ENCODE data around the gene SERTM1. TPM values are rescaled to one million over a fixed set of nuclear protein-coding genes. Genes with fewer than 3 reads are reported as not detected.

Gene SERTM1
- polyA plus RNA-seq (2013, experiment 1 of 2): 0.80 TPM
- 0.77 TPM for polyA plus RNA-seq (2013, experiment 2 of 2)

DNA sequence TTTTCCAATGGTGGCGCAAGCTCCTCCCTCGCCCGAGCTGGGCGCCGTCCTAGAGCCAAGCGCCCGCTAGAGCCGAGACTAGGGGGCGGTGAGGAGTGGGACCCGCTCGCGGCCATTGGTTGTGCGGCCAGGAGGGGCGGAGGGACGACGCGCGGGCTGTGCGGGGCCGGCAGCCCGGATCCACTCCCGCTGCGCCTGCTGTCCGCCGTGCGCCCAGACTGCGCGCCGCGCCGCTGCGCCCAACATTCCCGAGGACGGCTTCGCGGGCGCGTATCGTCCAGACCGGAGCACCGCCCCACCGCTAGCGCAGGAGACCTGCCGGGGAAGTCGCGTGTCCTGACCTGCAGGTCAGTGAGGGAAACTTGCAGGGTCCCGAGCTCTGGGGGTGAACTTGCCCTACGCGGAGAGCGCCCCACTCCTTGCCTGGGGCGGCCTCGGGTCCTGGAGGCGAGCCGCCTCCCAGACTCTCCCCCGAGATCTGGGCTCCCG, at the start of gene SERTM1:
TSS of gene SERTM1 (plus strand) at position 183 of the 489 bp plus-strand sequence. CDS start 21,059 bp downstream, outside the sequence.
- no peak within 1 kb of the TSS for H3K27ac ChIP-seq (ENCODE audit: low read depth, low read length)

DNA sequence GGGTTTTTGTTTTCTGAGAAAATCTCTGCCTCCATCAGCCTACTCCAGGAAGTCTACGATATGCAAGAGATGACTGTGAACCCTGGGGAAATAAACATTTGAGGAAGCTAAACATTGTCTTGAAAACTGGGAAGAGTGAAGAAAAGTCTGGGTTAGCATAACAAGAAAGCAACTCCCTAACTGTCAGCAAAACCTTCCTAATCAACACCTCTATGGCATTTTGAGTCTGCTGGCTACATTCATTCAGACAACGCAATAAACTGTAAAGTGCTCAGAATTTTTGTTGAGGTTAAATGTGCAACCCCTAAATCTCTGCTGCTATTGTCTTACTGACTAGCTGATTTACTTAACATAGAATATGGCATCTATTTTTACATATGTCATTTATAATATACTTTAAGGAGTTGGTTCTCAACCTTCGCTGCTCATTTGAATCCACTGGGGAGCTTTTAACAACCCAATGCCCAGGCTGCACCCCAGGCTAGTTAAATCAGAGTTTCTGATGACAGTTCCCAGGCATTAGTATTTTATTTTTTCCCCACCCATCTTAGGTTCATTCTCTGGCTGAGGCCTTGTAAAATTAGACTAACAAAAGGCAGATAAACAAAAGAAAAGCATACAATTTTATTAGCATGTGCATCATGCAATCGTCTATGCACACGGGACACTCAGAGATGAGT, 45.3 kb upstream of the SERTM1 start:
- no peak overlapping the region for H2AK5ac ChIP-seq (ENCODE audit: low read length)
- no peak overlapping the region for H2BK5ac ChIP-seq (ENCODE audit: low read length)
- H3K27ac ChIP-seq (ENCODE audit: low read depth, low read length): no peak overlapping the region
- H2BK120ac ChIP-seq (ENCODE audit: low read depth, low read length): no peak overlapping the region
- H3K36me3 ChIP-seq (ENCODE audit: control insufficient read depth, insufficient read depth, low read length): no peaks in the 10 kb centered on the region
- H3K79me2 ChIP-seq (ENCODE audit: control insufficient read depth, insufficient read depth, low read length): no peaks in the 10 kb centered on the region
- H3K4me1 ChIP-seq (ENCODE audit: control insufficient read depth, low read depth, low read length): no peaks in the 10 kb centered on the region
- H3K4me3 ChIP-seq (ENCODE audit: low read length): no peak overlapping the region
- H2BK15ac ChIP-seq (replicated peaks; ENCODE audit: low read depth): no peak overlapping the region
- H3K9ac ChIP-seq (ENCODE audit: low read length): no peak overlapping the region
- H3K56ac ChIP-seq (ENCODE audit: low read length): no peak overlapping the region
- no peak overlapping the region for H3K4ac ChIP-seq (ENCODE audit: low read depth, low read length)
- no peak overlapping the region for H3K23ac ChIP-seq (ENCODE audit: low read length)
- H4K5ac ChIP-seq (ENCODE audit: low read length): no peak overlapping the region
- no CpG with 5 or more reads among the region's 5 CpGs for WGBS (ENCODE audit: extremely low coverage, insufficient coverage, low lambda C conversion rate)
- H3K18ac ChIP-seq (ENCODE audit: low read length): no peak overlapping the region
- DNase-seq: no peak
- H3K4me2 ChIP-seq (ENCODE audit: low read length): no peak overlapping the region
- H3K27me3 ChIP-seq (ENCODE audit: insufficient read depth, low read length, poor library complexity): no peaks in the 10 kb centered on the region
- no peak overlapping the region for H4K8ac ChIP-seq (ENCODE audit: low read depth, low read length)
- H3K79me1 ChIP-seq (ENCODE audit: low read length): no peaks in the 10 kb centered on the region

More for the DNA sequence above, at the start of gene SERTM1:
- Histone ChIP-seq H3K9ac (ENCODE audit: low read length) (peak within 1 kb of the TSS; percentile 56), H3K36me3 (ENCODE audit: control insufficient read depth, insufficient read depth, low read length) (no peaks in the 10 kb centered on the region), H4K8ac (ENCODE audit: low read depth, low read length) (no peak within 1 kb of the TSS), H2AK5ac (ENCODE audit: low read length) (no peak within 1 kb of the TSS), H3K79me1 (ENCODE audit: low read length) (no peaks in the 10 kb centered on the region), H3K56ac (ENCODE audit: low read length) (peak within 1 kb of the TSS; percentile 74), H3K79me2 (ENCODE audit: control insufficient read depth, insufficient read depth, low read length) (no peaks in the 10 kb centered on the region), H3K27me3 (ENCODE audit: insufficient read depth, low read length, poor library complexity) (peaks cover 18% of the 10 kb centered on the region), H2BK15ac (replicated peaks; ENCODE audit: low read depth) (no peak within 1 kb of the TSS), H2BK120ac (ENCODE audit: low read depth, low read length) (no peak within 1 kb of the TSS), H3K4ac (ENCODE audit: low read depth, low read length) (no peak within 1 kb of the TSS), H3K18ac (ENCODE audit: low read length) (no peak within 1 kb of the TSS), H2BK5ac (ENCODE audit: low read length) (no peak within 1 kb of the TSS), H3K4me1 (ENCODE audit: control insufficient read depth, low read depth, low read length) (peaks cover 2% of the 10 kb centered on the region), H4K5ac (ENCODE audit: low read length) (no peak within 1 kb of the TSS), H3K4me2 (ENCODE audit: low read length) (peak within 1 kb of the TSS; percentile 60), H3K4me3 (ENCODE audit: low read length) (peak within 1 kb of the TSS; percentile 22), H3K23ac (ENCODE audit: low read length) (no peak within 1 kb of the TSS)
- WGBS (ENCODE audit: extremely low coverage, insufficient coverage, low lambda C conversion rate): no CpG with 5 or more reads among the region's 56 CpGs
- peak; percentile 77 for DNase-seq

DNA sequence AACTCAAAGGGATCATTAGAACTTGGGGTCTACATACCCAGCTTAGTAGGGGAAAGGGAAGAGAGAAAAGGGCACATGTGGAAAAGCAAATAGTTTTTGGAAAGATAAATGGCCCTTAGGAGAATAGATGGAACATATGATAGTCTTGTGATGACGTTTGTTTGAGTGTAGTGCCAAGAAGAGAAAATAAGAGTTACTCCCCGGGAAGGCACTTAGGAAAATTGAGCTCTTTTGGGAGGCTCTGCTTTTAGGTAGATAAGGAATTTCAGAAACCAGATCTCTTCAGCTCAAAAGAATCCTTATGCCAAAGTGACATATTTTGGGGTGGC, 44.8 kb upstream of the SERTM1 start:
- H2AK5ac ChIP-seq (ENCODE audit: low read length): no peak overlapping the region
- H3K4me1 ChIP-seq (ENCODE audit: control insufficient read depth, low read depth, low read length): no peaks in the 10 kb centered on the region
- H2BK120ac ChIP-seq (ENCODE audit: low read depth, low read length): no peak overlapping the region
- H3K27ac ChIP-seq (ENCODE audit: low read depth, low read length): no peak overlapping the region
- no peak overlapping the region for H3K4ac ChIP-seq (ENCODE audit: low read depth, low read length)
- no peaks in the 10 kb centered on the region for H3K79me1 ChIP-seq (ENCODE audit: low read length)
- H3K79me2 ChIP-seq (ENCODE audit: control insufficient read depth, insufficient read depth, low read length): no peaks in the 10 kb centered on the region
- H4K8ac ChIP-seq (ENCODE audit: low read depth, low read length): no peak overlapping the region
- H3K56ac ChIP-seq (ENCODE audit: low read length): no peak overlapping the region
- no peak overlapping the region for H2BK15ac ChIP-seq (replicated peaks; ENCODE audit: low read depth)
- no peak overlapping the region for H2BK5ac ChIP-seq (ENCODE audit: low read length)
- no peak overlapping the region for H3K9ac ChIP-seq (ENCODE audit: low read length)
- no peak overlapping the region for H3K4me3 ChIP-seq (ENCODE audit: low read length)
- no peaks in the 10 kb centered on the region for H3K36me3 ChIP-seq (ENCODE audit: control insufficient read depth, insufficient read depth, low read length)
- no peak overlapping the region for H3K23ac ChIP-seq (ENCODE audit: low read length)
- H3K18ac ChIP-seq (ENCODE audit: low read length): no peak overlapping the region
- no peak overlapping the region for H3K4me2 ChIP-seq (ENCODE audit: low read length)
- H3K27me3 ChIP-seq (ENCODE audit: insufficient read depth, low read length, poor library complexity): no peaks in the 10 kb centered on the region
- DNase-seq: no peak
- no peak overlapping the region for H4K5ac ChIP-seq (ENCODE audit: low read length)
- no CpG with 5 or more reads among the region's 2 CpGs for WGBS (ENCODE audit: extremely low coverage, insufficient coverage, low lambda C conversion rate)

DNA sequence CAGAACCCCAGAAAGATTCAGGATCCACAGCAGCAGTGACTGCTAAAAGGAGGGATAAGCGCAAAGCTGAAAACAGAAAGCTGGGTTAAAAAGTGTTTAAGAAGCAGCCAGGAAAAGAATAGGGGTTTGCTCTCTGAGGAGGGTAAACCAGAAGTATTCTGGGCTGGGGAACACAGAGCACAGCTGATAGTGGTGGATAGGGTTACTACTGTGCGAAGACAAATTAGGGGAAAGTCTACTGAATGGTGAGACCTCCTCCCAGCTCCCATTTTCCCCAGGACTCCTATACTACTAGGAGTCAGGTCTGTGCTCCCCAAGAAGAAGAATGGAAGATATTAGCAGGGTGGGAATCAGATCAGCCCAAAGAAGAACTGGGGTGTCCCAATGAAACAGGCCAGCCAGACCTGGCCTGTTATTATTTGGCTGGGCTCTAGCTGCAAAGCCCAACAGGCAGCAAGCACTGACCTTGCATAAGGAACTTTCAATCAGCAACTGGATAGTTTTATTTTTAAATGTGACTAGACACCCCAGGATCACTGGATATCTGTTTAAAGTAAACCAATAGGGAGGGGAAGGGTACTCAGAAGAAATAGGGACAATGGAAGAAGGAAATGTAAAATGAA, 43.5 kb upstream of the SERTM1 start:
- Histone ChIP-seq H3K36me3 (ENCODE audit: control insufficient read depth, insufficient read depth, low read length) (no peaks in the 10 kb centered on the region), H3K79me1 (ENCODE audit: low read length) (no peaks in the 10 kb centered on the region), H2AK5ac (ENCODE audit: low read length) (no peak overlapping the region), H3K4me3 (ENCODE audit: low read length) (no peak overlapping the region), H3K27ac (ENCODE audit: low read depth, low read length) (no peak overlapping the region), H4K5ac (ENCODE audit: low read length) (no peak overlapping the region), H4K8ac (ENCODE audit: low read depth, low read length) (no peak overlapping the region), H2BK120ac (ENCODE audit: low read depth, low read length) (no peak overlapping the region), H3K79me2 (ENCODE audit: control insufficient read depth, insufficient read depth, low read length) (no peaks in the 10 kb centered on the region), H3K4me1 (ENCODE audit: control insufficient read depth, low read depth, low read length) (no peaks in the 10 kb centered on the region), H3K4me2 (ENCODE audit: low read length) (no peak overlapping the region), H3K56ac (ENCODE audit: low read length) (no peak overlapping the region), H3K4ac (ENCODE audit: low read depth, low read length) (no peak overlapping the region), H3K9ac (ENCODE audit: low read length) (no peak overlapping the region), H3K18ac (ENCODE audit: low read length) (no peak overlapping the region), H3K27me3 (ENCODE audit: insufficient read depth, low read length, poor library complexity) (no peaks in the 10 kb centered on the region), H2BK15ac (replicated peaks; ENCODE audit: low read depth) (no peak overlapping the region), H2BK5ac (ENCODE audit: low read length) (no peak overlapping the region), H3K23ac (ENCODE audit: low read length) (no peak overlapping the region)
- no CpG with 5 or more reads among the region's 2 CpGs for WGBS (ENCODE audit: extremely low coverage, insufficient coverage, low lambda C conversion rate)
- no peak for DNase-seq

DNA sequence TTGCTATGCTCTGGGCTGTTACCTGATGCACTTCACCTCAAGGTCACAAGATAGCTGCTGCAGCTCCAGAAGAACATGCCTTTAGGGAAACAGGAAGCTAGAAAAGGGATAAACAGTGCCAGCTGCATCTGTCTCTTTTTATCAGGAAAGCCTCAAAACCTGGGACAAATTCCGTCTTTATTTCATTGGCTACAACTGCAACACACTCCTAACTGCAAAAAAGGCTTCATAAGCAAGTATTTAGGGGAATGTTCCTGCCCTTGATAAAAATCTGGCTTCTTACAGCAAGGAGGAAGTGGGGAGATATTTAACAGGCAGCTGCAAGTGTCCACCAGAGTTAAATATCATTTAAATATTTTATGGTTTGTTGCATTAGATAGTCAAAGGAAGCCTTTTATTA, 34.2 kb upstream of the SERTM1 start:
- Histone ChIP-seq H2BK15ac (replicated peaks; ENCODE audit: low read depth) (no peak overlapping the region), H3K36me3 (ENCODE audit: control insufficient read depth, insufficient read depth, low read length) (no peaks in the 10 kb centered on the region), H3K56ac (ENCODE audit: low read length) (no peak overlapping the region), H2BK5ac (ENCODE audit: low read length) (no peak overlapping the region), H2AK5ac (ENCODE audit: low read length) (no peak overlapping the region), H4K5ac (ENCODE audit: low read length) (no peak overlapping the region), H3K23ac (ENCODE audit: low read length) (no peak overlapping the region), H2BK120ac (ENCODE audit: low read depth, low read length) (no peak overlapping the region), H4K8ac (ENCODE audit: low read depth, low read length) (no peak overlapping the region), H3K4me1 (ENCODE audit: control insufficient read depth, low read depth, low read length) (no peaks in the 10 kb centered on the region), H3K9ac (ENCODE audit: low read length) (no peak overlapping the region), H3K27ac (ENCODE audit: low read depth, low read length) (no peak overlapping the region), H3K79me1 (ENCODE audit: low read length) (no peaks in the 10 kb centered on the region), H3K27me3 (ENCODE audit: insufficient read depth, low read length, poor library complexity) (no peaks in the 10 kb centered on the region), H3K4ac (ENCODE audit: low read depth, low read length) (no peak overlapping the region), H3K18ac (ENCODE audit: low read length) (no peak overlapping the region), H3K79me2 (ENCODE audit: control insufficient read depth, insufficient read depth, low read length) (no peaks in the 10 kb centered on the region), H3K4me2 (ENCODE audit: low read length) (no peak overlapping the region), H3K4me3 (ENCODE audit: low read length) (no peak overlapping the region)
- DNase-seq: no peak
- no CpG with 5 or more reads among the region's 1 CpG for WGBS (ENCODE audit: extremely low coverage, insufficient coverage, low lambda C conversion rate)
